NB4 (cell line): ENCODE data around the gene FUCA1.

Experiments
- POLR2A ChIP-seq: IDR thresholded peaks from 2 replicates; pipeline ENCODE4 v1.6.1; 2011; ENCODE audit warnings: mild to moderate bottlenecking; ENCODE audit not compliant: insufficient read length; ENCODE audit errors: extremely low read depth
- TF ChIP-seq, protein P1 (sequence below): IDR thresholded peaks from one replicate; pipeline ENCODE4 v1.5.1; 2012; ENCODE audit warnings: low read depth, low read length

DNA sequence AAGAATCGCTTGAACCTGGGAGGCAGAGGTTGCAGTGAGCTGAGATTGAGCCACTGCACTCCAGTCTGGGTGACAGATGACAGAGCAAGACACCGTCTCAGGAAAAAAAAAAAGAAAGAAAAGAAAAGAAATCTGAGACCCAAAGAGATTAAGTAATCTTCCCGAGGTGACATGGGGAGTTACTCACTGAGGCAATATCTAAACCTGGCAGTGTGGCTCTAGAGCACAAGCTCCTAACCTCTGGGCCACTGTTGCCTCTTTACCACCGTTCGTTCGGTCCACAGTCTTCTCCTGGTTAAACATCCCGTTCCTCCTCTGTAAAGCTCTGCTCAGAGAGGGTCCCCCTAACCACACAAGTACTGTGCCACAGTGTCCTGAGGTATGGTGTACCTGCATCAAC lies 44.3 kb downstream of the FUCA1 start:
- TF ChIP-seq, protein P1, sequence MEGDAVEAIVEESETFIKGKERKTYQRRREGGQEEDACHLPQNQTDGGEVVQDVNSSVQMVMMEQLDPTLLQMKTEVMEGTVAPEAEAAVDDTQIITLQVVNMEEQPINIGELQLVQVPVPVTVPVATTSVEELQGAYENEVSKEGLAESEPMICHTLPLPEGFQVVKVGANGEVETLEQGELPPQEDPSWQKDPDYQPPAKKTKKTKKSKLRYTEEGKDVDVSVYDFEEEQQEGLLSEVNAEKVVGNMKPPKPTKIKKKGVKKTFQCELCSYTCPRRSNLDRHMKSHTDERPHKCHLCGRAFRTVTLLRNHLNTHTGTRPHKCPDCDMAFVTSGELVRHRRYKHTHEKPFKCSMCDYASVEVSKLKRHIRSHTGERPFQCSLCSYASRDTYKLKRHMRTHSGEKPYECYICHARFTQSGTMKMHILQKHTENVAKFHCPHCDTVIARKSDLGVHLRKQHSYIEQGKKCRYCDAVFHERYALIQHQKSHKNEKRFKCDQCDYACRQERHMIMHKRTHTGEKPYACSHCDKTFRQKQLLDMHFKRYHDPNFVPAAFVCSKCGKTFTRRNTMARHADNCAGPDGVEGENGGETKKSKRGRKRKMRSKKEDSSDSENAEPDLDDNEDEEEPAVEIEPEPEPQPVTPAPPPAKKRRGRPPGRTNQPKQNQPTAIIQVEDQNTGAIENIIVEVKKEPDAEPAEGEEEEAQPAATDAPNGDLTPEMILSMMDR, result no peak
- no peak for TF ChIP-seq POLR2A
